GM18517 (cell line): Measurements from ENCODE around the gene TANK.
"Not testable (repeated sequence)": the region's sequence is repeated elsewhere in the genome, so short reads cannot be mapped to it uniquely, and the experiment has no call there.

Experiments
- ATAC-seq: cut with Tn5 transposase; IDR thresholded peaks from one replicate; pipeline ENCODE4 v1.9.1; 2021; ENCODE audit warnings: mild to moderate bottlenecking, moderate library complexity; ENCODE audit not compliant: unreplicated experiment

The TANK gene

DNA sequence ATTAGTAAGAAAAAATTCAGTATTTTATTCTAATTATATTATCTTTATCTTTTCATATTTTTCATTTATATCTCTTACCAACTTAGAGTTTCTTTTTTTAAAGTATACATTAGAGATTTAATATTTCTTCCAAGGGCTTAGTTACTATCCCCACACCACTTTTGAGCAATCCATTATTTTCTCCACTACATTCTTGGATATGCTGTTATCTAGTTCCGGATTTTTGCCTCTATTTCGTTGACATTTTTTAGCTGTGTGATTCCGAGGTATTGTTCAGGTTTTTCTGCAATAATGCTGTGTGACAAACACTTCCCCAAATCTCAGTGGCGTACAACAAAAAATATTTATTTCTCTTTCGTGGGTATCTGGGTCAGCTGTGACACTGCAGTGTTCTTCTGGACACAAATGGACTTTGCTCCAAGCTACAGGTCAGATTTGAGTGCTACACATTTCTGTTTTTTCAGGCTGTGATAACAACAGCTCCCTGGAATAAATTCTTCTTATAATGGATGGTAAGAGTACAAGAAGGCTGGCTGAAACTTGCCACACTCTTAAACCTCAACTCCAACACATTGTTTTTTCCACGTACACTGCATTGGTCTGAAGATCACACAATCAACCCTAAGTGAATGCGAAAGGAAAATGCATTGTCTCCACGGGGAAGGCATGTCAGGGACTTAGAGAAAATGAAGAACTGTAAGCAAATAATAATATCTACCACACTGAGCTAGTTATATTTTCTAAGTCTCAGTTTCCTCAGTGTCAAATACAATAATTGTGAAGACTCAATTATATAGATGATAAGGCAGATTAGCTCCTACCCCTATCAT lies 97.1 kb downstream of the TANK start:
- ATAC-seq = no peak

DNA sequence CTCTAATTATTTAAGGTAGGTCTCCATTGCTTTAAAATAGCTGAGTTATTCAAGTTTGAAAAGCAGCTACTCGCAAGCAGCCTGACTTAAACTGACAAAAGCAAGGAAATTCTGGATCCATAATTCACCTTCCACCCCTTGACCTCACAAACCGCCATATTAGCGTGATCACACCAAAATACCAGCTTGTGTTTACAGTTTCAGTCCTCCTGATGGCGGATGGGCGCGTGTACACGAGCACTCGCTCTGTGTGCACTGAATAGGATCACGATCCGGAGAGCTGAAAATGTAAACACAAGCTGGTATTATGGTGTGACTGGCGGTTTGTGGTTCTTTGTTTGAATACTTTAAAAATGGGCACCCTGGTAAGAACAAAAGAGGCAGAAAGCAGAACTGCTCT lies 105.6 kb downstream of the TANK start:
- no peak for ATAC-seq

DNA sequence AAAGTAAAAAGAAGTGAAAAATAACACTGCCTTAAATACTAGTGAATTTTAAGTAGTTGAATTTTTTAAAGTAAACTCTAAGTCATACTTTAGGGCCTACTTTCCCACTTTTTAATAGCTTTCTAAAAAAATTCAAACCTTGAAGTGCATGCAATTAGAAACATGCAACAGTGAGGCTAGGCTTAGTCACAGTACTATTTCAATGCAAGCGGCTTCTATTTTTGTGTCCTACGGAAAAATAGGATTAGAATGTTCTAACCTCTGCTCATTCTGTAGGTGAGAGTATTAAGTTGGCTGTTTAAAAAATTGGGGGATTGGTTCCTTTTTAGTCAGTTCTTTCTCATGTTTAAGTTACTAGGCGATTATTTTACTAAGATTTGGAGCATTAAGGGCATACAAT lies 108.9 kb downstream of the TANK start:
- ATAC-seq = no peak

DNA sequence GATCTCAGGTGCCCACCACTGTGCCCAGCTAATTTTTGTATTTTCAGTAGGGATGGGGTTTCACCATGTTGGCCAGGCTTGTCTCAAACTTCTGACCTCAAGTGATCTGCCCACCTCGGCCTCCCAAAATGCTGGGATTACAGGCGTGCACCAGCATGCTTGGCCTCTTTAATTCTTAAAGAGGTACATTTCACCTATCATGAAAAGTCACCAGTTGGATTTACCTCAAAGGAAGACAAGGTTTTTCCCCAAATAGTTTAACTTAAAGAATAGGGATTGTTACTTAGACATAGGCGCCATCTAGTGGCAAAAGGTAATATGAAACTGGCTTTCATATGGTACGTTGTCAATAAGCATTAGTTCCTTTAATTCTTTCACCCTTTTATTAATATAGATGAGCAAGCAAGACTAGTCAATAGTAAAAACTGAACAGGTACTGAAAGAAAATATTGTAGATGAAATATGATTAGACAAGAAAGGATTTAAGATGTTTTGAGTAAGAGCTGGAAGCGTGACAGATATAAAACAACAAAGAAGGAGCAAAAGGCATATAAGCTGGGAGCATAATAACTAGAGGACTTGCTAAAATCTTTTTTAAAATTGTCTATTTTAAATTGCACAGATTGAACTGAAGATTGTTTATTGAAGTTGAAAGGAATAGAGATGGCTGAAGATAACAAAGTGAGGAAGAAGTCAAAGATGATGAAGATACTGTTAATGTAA lies 113.0 kb downstream of the TANK start:
- peak; percentile 88 for ATAC-seq

DNA sequence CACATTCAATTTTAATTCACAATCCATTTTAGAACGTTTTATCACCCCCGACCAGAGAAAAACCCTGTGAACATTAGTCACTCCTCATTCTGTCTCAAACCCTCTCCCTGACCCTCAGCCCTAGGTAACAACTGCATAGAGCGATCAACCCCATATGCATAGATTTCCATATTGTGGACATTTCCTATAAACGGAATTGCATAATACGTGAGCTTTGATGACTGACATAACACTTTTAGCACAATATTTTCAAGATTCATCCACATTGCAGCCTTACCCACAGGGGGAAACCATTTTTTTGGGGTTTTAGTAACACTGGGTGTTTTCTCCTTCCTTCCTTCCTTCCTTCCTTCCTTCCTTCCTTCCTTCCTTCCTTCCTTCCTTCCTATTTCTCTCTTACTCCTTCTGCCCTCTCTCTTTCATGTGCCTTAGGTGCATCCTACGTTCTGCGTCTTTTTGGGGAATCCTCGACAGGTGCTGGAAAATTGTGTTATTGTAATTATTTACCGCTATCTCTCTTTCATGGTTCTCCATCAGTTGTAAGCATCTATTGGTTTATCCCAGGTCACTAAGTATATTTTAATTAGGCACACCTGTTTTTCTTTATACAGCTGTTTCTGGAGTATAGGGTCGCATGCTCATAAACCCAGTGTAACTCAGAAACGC lies 118.5 kb downstream of the TANK start:
- not testable (repeated sequence) for ATAC-seq

DNA sequence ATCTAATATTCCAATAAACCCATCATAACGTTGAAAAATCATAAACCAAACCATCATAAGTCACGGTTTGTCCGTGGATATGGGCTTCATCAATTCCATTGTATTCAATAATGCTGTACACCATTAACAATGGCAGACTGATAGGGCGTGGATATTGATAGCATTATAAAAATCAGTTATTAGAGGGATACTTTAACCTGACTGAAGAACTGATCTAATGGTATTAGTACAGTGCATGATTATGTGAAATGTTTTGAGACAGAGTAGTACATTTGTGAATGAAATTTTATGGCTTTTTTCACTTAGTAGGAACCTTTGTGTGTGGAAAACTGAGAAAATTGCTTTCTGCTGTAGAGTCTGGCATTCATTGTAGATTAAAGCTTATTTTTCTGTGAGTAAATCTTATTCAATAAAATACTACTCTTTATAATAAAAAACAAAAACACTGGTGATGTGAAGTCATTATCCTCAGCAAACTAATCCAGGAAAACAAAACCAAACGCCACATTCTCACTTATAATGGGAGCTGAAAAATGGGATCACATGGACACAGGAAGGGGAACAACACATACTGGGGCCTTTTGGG lies 119.1 kb downstream of the TANK start:
- not testable (repeated sequence) for ATAC-seq

DNA sequence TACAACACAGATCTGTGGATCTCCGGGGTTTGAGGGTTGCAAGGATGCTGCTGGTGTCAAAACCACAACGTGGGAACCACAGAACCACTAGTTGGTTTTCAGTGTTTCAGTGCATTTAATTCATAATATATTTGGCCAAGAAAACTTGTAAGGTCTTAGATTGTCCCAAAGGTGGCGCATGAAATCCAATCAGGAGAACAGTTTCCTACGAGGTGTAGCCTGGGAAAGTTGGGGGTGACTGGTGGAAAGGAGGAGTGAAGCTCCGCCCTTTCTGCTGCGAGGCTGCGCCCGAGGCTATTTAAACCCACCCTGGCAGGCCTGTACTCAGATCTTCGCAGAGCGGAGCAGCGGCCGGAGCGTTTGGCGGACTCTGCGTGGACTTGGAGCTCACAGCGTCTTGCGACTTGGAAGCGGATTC lies 120.7 kb downstream of the TANK start:
- ATAC-seq = not testable (repeated sequence)

DNA sequence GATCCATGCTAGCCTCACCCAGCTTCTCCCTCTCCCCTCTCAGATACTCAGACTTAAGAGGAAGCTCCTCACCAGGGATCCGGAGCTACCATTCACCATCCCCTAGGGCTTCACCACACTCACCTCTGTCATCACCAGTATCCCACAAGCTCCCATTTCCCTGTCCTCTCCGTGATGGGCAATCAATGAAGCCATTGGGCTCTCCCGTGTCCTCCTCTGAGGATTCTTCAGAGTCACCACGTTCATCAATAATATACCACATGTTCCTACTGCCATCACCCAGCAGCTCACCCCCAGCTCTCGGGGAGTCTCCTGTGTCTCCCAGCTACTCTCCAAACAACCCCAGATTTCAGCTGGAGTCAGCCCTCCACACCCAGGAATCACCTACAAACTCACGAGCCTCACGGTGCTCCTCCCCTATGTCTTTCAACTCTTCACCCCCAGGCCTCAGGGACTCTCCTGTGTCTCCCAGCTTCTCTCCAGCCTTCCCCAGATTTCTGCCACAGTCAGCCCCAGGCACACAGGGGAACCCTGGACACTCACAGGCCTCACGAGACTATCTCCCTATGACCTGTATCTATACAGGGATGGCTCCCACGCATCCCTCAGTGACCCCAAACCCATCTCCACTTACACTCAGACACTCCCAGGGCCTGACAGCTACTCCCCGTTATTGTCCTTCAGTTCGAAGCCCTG lies 121.5 kb downstream of the TANK start:
- ATAC-seq = not testable (repeated sequence)

DNA sequence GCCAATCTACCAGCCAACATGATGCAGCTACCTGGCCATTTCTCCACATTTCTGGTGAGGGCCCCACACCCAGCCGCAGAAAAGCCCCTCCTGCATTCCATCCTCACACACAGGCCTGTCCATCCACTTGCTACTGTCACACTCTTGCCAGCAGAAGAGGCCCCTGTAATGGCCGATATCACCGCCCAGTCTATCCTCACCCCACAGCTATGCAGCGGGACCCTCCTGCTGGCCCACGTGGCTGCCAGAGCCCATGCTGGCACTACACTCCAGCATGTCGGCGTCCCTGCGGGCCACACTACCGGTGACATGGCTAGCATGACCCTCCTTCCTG lies 122.0 kb downstream of the TANK start:
- not testable (repeated sequence) for ATAC-seq

DNA sequence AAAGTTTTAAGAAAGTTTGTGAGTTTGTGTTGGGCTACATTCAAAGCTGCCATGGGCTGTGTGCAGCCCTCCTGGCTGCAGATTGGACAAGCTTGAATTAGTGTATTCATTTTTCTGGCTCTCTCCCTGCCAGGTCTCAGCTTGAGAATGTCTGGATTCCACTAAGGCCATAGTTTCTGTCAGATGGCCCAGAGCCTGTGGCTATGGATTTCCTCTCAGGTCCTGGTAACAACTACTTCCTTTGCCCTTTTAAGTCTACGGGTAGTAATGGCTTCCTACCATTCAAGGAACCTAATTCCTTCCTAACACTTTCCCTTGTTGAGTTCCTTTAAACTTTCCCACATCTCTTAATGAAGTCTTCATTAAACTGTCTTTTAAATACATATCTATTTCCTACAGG lies 123.7 kb downstream of the TANK start:
- ATAC-seq = no peak
